GM04504 (cell line): Measurements from ENCODE around the gene TTLL8.

Experiments
- DNase-seq: peaks from one replicate; pipeline ENCODE4 v3.0.0-alpha.2; 2012; ENCODE audit warnings: low read depth

The TTLL8 gene

GRCh38 chr22:50082961-50083461, 24.9 kb upstream of the TTLL8 start:
- DNase-seq = no peak

GRCh38 chr22:50082197-50082715, 24.2 kb upstream of the TTLL8 start:
- DNase-seq = no peak

GRCh38 chr22:50081426-50082196, 23.5 kb upstream of the TTLL8 start:
- DNase-seq = no peak

- DNase-seq = no peak
These were observed 22.0 kb upstream of the TTLL8 start for GRCh38 chr22:50080077-50080465.

GRCh38 chr22:50078761-50079160, 20.7 kb upstream of the TTLL8 start:
- DNase-seq = no peak

- DNase-seq = no peak
These were observed 20.1 kb upstream of the TTLL8 start for GRCh38 chr22:50078246-50078645.

GRCh38 chr22:50076646-50077535, 18.8 kb upstream of the TTLL8 start:
- no peak for DNase-seq

GRCh38 chr22:50074551-50075530, 16.7 kb upstream of the TTLL8 start:
- no peak for DNase-seq

GRCh38 chr22:50074056-50074455, 16.0 kb upstream of the TTLL8 start:
- no peak for DNase-seq

- DNase-seq = no peak
These were observed 14.8 kb upstream of the TTLL8 start for GRCh38 chr22:50072714-50073538.

- DNase-seq = no peak
These were observed 14.1 kb upstream of the TTLL8 start for GRCh38 chr22:50072167-50072555.

GRCh38 chr22:50071432-50072166, 13.5 kb upstream of the TTLL8 start:
- DNase-seq = no peak

GRCh38 chr22:50070366-50070765, 12.3 kb upstream of the TTLL8 start:
- no peak for DNase-seq

- no peak for DNase-seq
These were observed 10.0 kb upstream of the TTLL8 start for GRCh38 chr22:50068096-50068495.

- no peak for DNase-seq
These were observed 9.1 kb upstream of the TTLL8 start for GRCh38 chr22:50067244-50067643.

- DNase-seq = no peak
These were observed 6.4 kb upstream of the TTLL8 start for GRCh38 chr22:50064453-50064852.

- no peak for DNase-seq
These were observed 5.7 kb upstream of the TTLL8 start for GRCh38 chr22:50063589-50064393.

- DNase-seq = no peak
These were observed 4.5 kb upstream of the TTLL8 start for GRCh38 chr22:50062509-50063135.
